BJ (cell line): Measurements from ENCODE around the gene P2RY8. TPM values are rescaled to one million over a fixed set of nuclear protein-coding genes. Genes with fewer than 3 reads are reported as not detected.
"Not testable (repeated sequence)": the region's sequence is repeated elsewhere in the genome, so short reads cannot be mapped to it uniquely, and the experiment has no call there.

ENCODE experiments used
- CTCF ChIA-PET: fragments of 350-600 bp; formaldehyde crosslinking; extraction: SDS; loops from one replicate; lab custom pipeline; 2021; ENCODE audit warnings: antibody characterized with exemption, inconsistent platforms; lab: Yijun Ruan, JAX
- POLR2A ChIA-PET: fragments of 300-600 bp; sonication (Branson Sonifier 250); formaldehyde crosslinking; extraction: SDS; loops from one replicate; lab custom pipeline; 2021; ENCODE audit warnings: antibody characterized with exemption; lab: Charles Lee
- DNase-seq: peaks from one replicate; pipeline ENCODE4 v3.0.0-alpha.2; 2011; ENCODE audit warnings: low read depth
- H3K27me3 ChIP-seq: 2 replicates; pipeline ENCODE4 v1.6.0; 2011; ENCODE audit warnings: low read length; ENCODE audit not compliant: control insufficient read depth, insufficient read depth
- H3K36me3 ChIP-seq: 2 replicates; pipeline ENCODE4 v1.5.1; 2011; ENCODE audit warnings: low read length; ENCODE audit not compliant: control insufficient read depth, insufficient read depth
- H3K4me3 ChIP-seq: 2 replicates; pipeline ENCODE4 v1.5.1; 2011; ENCODE audit warnings: low read depth, mild to moderate bottlenecking, control low read depth, low read length
- polyA plus RNA-seq: library from polyadenylated mRNA; depleted of rRNA; stranded (reverse); fragments of >200 nt; gene quantifications from 2 replicates; pipeline ENCODE4 v1.2.3, GENCODE V29; 2011
- TF ChIP-seq, protein P1 (sequence below): IDR thresholded peaks from 2 replicates; pipeline ENCODE4 v1.5.1; 2011; ENCODE audit warnings: low read depth, mild to moderate bottlenecking, control low read depth, inconsistent platforms, low read length, moderate library complexity; ENCODE audit not compliant: insufficient read depth

Gene P2RY8
- polyA plus RNA-seq, 1 experiment, result not detected

GRCh38 chrX:1526565-1526964 is 10.4 kb downstream of the P2RY8 start:
- DNase-seq, result no peak
- no peaks in the 10 kb centered on the region for H3K27me3 ChIP-seq
- no peaks in the 10 kb centered on the region for H3K36me3 ChIP-seq
- TF ChIP-seq, protein P1, sequence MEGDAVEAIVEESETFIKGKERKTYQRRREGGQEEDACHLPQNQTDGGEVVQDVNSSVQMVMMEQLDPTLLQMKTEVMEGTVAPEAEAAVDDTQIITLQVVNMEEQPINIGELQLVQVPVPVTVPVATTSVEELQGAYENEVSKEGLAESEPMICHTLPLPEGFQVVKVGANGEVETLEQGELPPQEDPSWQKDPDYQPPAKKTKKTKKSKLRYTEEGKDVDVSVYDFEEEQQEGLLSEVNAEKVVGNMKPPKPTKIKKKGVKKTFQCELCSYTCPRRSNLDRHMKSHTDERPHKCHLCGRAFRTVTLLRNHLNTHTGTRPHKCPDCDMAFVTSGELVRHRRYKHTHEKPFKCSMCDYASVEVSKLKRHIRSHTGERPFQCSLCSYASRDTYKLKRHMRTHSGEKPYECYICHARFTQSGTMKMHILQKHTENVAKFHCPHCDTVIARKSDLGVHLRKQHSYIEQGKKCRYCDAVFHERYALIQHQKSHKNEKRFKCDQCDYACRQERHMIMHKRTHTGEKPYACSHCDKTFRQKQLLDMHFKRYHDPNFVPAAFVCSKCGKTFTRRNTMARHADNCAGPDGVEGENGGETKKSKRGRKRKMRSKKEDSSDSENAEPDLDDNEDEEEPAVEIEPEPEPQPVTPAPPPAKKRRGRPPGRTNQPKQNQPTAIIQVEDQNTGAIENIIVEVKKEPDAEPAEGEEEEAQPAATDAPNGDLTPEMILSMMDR, result no peak
- ChIA-PET CTCF (no interaction called here), POLR2A (no interaction called here)
- H3K4me3 ChIP-seq, result no peak overlapping the region

DNA sequence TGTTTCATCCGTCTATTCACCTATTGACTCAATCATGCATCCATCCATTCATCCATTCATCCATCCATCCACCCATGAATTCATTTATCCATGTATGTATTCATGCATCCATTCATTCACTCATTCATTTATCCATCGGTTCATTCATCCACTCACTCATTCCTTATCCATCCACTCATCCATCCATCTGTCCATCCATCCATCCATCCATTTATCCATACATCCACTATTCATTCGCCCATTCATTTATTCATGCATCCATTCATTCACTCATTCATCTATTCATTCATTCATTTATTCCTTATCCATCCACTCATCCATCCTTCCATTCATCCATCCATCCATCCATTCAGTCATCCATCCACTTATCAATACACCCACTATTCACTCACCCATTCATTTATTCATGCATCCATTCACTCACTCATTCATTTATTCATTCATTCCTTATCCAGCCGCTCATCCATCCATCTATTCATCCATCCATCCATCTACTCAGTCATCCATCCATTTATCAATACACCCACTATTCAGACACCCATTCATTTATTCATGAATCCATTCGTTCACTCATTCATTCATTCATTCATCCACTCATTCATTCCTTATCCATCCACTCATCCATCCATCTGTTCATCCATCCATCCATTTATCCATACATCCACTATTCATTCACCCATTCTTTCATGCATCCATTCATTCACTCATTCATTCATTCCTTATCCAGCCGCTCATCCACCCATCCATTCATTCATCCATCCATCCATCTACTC is 11.2 kb downstream of the P2RY8 start:
- Histone ChIP-seq H3K27me3 (no peaks in the 10 kb centered on the region), H3K4me3 (no peak overlapping the region), H3K36me3 (no peaks in the 10 kb centered on the region)
- CTCF ChIA-PET, result no interaction called here
- no peak for DNase-seq
- POLR2A ChIA-PET, result no interaction called here
- TF ChIP-seq, protein P1, result no peak

DNA sequence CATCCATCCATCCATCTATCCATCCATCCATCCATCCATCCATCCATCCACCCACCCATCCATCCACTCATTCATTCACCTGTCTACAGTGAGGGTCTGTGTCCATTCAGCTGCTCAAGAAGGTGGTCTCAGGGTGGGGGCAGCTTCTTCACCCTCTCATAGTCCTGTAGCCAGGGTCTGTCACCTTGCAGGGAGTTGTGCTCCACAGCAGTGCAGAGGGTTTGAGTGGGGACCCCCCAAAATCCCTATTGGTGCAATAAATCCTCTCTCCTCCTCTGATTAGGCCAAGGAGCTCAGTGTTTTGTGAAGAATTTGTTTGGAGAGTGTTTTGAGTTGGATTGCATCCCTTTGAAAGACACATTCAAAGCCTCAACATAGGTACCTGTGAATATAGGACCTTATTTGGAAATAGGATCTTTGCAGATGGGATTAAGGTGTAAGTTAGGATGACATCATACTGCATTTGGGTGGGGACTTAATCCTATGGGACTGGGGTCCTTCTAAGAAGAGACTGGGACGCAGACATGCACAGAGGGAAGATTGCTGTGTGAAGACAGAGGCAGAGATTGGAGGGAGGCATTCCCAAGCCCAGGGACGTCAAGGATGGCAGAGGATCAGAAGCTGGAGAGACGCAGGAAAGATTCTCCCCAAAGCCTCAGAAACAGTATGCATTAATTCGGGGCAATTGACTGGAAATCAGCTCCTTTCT is 12.0 kb downstream of the P2RY8 start:
- DNase-seq, result no peak
- TF ChIP-seq, protein P1, result no peak
- Histone ChIP-seq H3K4me3 (no peak overlapping the region), H3K36me3 (no peaks in the 10 kb centered on the region), H3K27me3 (no peaks in the 10 kb centered on the region)
- ChIA-PET POLR2A (no interaction called here), CTCF (no interaction called here)

DNA sequence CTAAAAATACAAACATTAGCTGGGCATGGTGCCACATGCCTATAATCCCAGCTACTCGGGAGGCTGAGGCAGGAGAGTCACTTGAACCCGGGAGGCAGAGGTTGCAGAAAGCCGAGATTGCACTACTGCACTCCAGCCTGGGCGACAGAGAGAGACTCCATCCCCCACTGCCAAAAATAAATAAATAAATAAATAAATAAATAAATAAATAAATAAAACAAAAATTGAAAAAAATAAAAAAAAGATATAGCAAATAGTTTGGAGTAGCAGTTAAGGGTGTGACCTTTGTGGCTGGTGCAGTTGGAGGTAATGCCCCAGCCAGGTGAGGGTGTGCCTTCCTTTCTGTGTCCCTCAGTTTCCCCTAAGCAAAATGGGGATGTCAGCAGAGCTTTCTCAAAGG is 14.1 kb downstream of the P2RY8 start:
- POLR2A ChIA-PET, H3K27me3 ChIP-seq, CTCF ChIA-PET, DNase-seq, H3K36me3 ChIP-seq, H3K4me3 ChIP-seq: not testable (repeated sequence)

GRCh38 chrX:1521459-1521956 is 15.5 kb downstream of the P2RY8 start:
- ChIA-PET CTCF (no interaction called here), POLR2A (no interaction called here)
- TF ChIP-seq, protein P1, result no peak
- H3K36me3 ChIP-seq, result no peaks in the 10 kb centered on the region
- no peak overlapping the region for H3K4me3 ChIP-seq
- H3K27me3 ChIP-seq, result no peaks in the 10 kb centered on the region
- no peak for DNase-seq
